Skeletal muscle satellite cell (primary cell): ENCODE results near the gene KLK1.
"Not testable (repeated sequence)": the region's sequence is repeated elsewhere in the genome, so short reads cannot be mapped to it uniquely, and the experiment has no call there.

Experiments used
- H3K27me3 ChIP-seq: 2 replicates; pipeline ENCODE4 v1.7.0; 2013; ENCODE audit warnings: low read length; ENCODE audit not compliant: control insufficient read depth, insufficient read depth
- H3K36me3 ChIP-seq: 2 replicates; pipeline ENCODE4 v1.7.0; 2013; ENCODE audit warnings: mild to moderate bottlenecking, control low read depth, low read length; ENCODE audit not compliant: insufficient read depth
- H3K4me1 ChIP-seq: 2 replicates; pipeline ENCODE4 v1.7.0; 2013; ENCODE audit warnings: low read length; ENCODE audit not compliant: control insufficient read depth, insufficient read depth
- H3K4me2 ChIP-seq: 2 replicates; pipeline ENCODE4 v1.7.0; 2013; ENCODE audit warnings: mild to moderate bottlenecking, low read length
- H3K4me3 ChIP-seq: 2 replicates; pipeline ENCODE4 v1.7.0; 2013; ENCODE audit warnings: low read length
- H3K9ac ChIP-seq: 2 replicates; pipeline ENCODE4 v1.7.0; 2013; ENCODE audit warnings: mild to moderate bottlenecking, low read depth, low read length, moderate library complexity
- H3K9me3 ChIP-seq: replicated peaks from 2 replicates; pipeline ENCODE4 v1.7.0; 2013; ENCODE audit warnings: mild to moderate bottlenecking, control low read depth, low read length

KLK1 gene

GRCh38 chr19:50794876-50795663 lies 28.5 kb downstream of the KLK1 start:
- H3K9me3 ChIP-seq = no peaks in the 10 kb centered on the region
- no peaks in the 10 kb centered on the region for H3K27me3 ChIP-seq
- H3K36me3 ChIP-seq = peaks cover 36% of the 10 kb centered on the region
- H3K4me2 ChIP-seq = no peak overlapping the region
- no peak overlapping the region for H3K4me3 ChIP-seq
- H3K9ac ChIP-seq = no peak overlapping the region
- H3K4me1 ChIP-seq = no peaks in the 10 kb centered on the region

GRCh38 chr19:50794074-50794875 lies 29.3 kb downstream of the KLK1 start:
- Histone ChIP-seq H3K36me3 (peaks cover 30% of the 10 kb centered on the region), H3K9me3 (no peaks in the 10 kb centered on the region), H3K4me2 (no peak overlapping the region), H3K4me3 (no peak overlapping the region), H3K9ac (no peak overlapping the region), H3K27me3 (no peaks in the 10 kb centered on the region), H3K4me1 (no peaks in the 10 kb centered on the region)

- no peaks in the 10 kb centered on the region for H3K9me3 ChIP-seq
- H3K4me3 ChIP-seq = no peak overlapping the region
Measured at GRCh38 chr19:50793558-50794065, 30.0 kb downstream of the KLK1 start.

GRCh38 chr19:50792272-50793250 lies 31.0 kb downstream of the KLK1 start:
- H3K4me2 ChIP-seq = no peak overlapping the region
- H3K4me3 ChIP-seq = no peak overlapping the region
- no peak overlapping the region for H3K9ac ChIP-seq
- peaks cover 14% of the 10 kb centered on the region for H3K36me3 ChIP-seq
- H3K9me3 ChIP-seq = no peaks in the 10 kb centered on the region
- no peaks in the 10 kb centered on the region for H3K27me3 ChIP-seq
- H3K4me1 ChIP-seq = no peaks in the 10 kb centered on the region

More at GRCh38 chr19:50793558-50794065, 30.0 kb downstream of the KLK1 start:
- Histone ChIP-seq H3K4me2 (no peak overlapping the region), H3K36me3 (peaks cover 24% of the 10 kb centered on the region), H3K9ac (no peak overlapping the region), H3K4me1 (no peaks in the 10 kb centered on the region), H3K27me3 (no peaks in the 10 kb centered on the region)

GRCh38 chr19:50791594-50792271 lies 31.9 kb downstream of the KLK1 start:
- Histone ChIP-seq H3K36me3 (peaks cover 7% of the 10 kb centered on the region), H3K27me3 (no peaks in the 10 kb centered on the region), H3K4me3 (no peak overlapping the region), H3K9ac (no peak overlapping the region), H3K9me3 (no peaks in the 10 kb centered on the region), H3K4me1 (no peaks in the 10 kb centered on the region), H3K4me2 (no peak overlapping the region)

GRCh38 chr19:50790922-50791467 lies 32.6 kb downstream of the KLK1 start:
- Histone ChIP-seq H3K36me3 (no peaks in the 10 kb centered on the region), H3K9ac (no peak overlapping the region), H3K4me2 (no peak overlapping the region), H3K9me3 (no peaks in the 10 kb centered on the region), H3K4me3 (no peak overlapping the region), H3K27me3 (no peaks in the 10 kb centered on the region), H3K4me1 (no peaks in the 10 kb centered on the region)

GRCh38 chr19:50790396-50790795 lies 33.2 kb downstream of the KLK1 start, which contains the start of gene ACP4:
ACP4 (plus strand) TSS chr19:50790415; CDS start chr19:50790415, 0 bp downstream.
- H3K9ac ChIP-seq = no peak within 1 kb of the TSS
- H3K36me3 ChIP-seq = no peaks in the 10 kb centered on the region
- H3K9me3 ChIP-seq = no peaks in the 10 kb centered on the region
- no peaks in the 10 kb centered on the region for H3K4me1 ChIP-seq
- H3K27me3 ChIP-seq = no peaks in the 10 kb centered on the region
- no peak within 1 kb of the TSS for H3K4me2 ChIP-seq
- no peak within 1 kb of the TSS for H3K4me3 ChIP-seq

- no peaks in the 10 kb centered on the region for H3K36me3 ChIP-seq
- no peak overlapping the region for H3K4me3 ChIP-seq
- H3K27me3 ChIP-seq = peaks cover 14% of the 10 kb centered on the region
- H3K4me2 ChIP-seq = no peak overlapping the region
- no peak overlapping the region for H3K9ac ChIP-seq
- H3K9me3 ChIP-seq = no peaks in the 10 kb centered on the region
- no peaks in the 10 kb centered on the region for H3K4me1 ChIP-seq
Measured at GRCh38 chr19:50785329-50785728, 38.3 kb downstream of the KLK1 start.

- Histone ChIP-seq H3K4me2 (no peak overlapping the region), H3K4me1 (no peaks in the 10 kb centered on the region), H3K27me3 (peaks cover 20% of the 10 kb centered on the region), H3K4me3 (no peak overlapping the region), H3K36me3 (no peaks in the 10 kb centered on the region), H3K9ac (no peak overlapping the region), H3K9me3 (no peaks in the 10 kb centered on the region)
Measured at GRCh38 chr19:50784710-50785109, 38.9 kb downstream of the KLK1 start.

- not testable (repeated sequence) for H3K9ac ChIP-seq, H3K4me3 ChIP-seq, H3K9me3 ChIP-seq, H3K4me2 ChIP-seq, H3K36me3 ChIP-seq, H3K4me1 ChIP-seq
- peaks cover 29% of the 10 kb centered on the region for H3K27me3 ChIP-seq
Measured at GRCh38 chr19:50783848-50784152, 39.8 kb downstream of the KLK1 start.
